Fibroblast of skin of abdomen (primary cell): ENCODE measurements around the gene OBSL1. TPM values are rescaled to one million over a fixed set of nuclear protein-coding genes. Genes with fewer than 3 reads are reported as not detected.
A peak's percentile ranks its signal among the peaks of the same experiment; 100 is the strongest.

Source experiments
- DNase-seq: peaks from one replicate; pipeline ENCODE4 v3.0.0-alpha.2; 2013
- polyA plus RNA-seq, 2 experiments: library from polyadenylated mRNA; unstranded; fragments of 120-200 nt; gene quantifications; one replicate each; pipeline ENCODE4 v1.2.1, GENCODE V29; 2013; ENCODE audit not compliant: insufficient read length in 2 of 2

The OBSL1 gene
- 56.5 TPM for polyA plus RNA-seq (2013, experiment 1 of 2; ENCODE audit: insufficient read length)
- polyA plus RNA-seq (2013, experiment 2 of 2; ENCODE audit: insufficient read length) = 61.5 TPM

DNA sequence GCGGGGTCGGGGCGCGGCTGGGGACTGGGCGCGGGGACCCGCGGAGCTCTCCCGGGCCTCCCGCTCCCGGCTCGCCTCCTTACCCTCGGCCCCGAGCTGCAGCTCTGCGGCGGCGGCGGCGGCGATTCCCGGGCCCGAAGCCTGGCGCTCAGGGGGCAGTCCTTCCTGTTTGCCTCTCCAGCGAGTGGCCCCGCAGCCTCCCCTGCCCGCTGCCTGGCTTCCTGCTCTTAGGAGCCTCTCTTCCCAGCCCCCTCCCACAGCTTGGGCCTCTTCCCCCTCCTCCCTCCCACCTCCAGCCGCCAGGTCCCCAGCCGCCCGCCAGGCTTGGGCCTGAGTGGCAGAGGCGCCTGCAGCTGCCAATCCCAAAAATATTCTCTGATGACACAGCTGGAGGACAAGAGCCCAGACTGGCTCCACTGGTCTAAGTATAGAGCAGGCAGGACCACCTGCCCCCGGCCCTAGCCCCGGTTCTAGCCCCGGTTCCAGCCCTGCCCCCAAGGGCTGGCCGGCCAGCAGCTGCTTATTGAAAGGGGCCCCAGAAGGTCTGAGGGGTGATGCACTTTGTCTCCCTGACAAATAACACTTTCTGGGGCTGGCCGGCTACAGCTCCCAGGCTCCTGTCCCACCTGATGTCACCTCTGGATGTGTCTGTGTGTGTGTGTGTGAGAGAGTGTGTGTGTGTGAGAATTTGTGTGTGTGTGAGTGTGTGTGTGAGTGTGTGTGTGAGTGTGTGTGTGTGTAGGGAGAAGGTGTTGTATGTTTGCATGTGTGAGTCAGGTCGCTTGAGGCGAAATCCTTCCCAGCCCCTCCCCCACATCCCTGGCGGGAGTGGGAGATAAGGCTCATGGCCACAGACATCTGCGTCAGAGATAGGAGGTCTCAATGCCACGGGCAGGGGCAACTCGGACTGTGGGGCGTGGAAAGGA, at the start of gene OBSL1:
OBSL1 (minus strand) TSS at position 229 of the 926 bp plus-strand sequence. CDS start 307 bp downstream, outside the sequence.
- peak; percentile 82 for DNase-seq

DNA sequence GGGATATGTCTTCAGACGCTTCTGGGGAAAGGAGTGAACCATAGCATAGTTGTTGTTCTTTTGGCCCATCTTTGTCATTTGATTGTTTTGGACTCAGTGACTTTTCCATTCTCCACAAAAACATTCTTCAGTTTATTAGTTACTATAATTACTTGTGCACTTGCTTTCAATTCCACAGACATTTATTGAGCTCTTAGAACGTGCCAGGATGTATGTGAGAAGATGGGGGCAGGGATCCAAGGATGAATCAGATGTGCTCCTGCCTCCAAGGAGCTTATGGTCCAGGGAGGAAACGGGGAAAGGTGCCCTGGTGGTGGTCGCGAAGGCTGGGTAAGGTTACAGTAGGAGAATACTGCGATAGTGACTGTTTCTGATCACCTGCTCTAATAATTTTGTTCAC, 49.2 kb upstream of the OBSL1 start:
- no peak for DNase-seq

DNA sequence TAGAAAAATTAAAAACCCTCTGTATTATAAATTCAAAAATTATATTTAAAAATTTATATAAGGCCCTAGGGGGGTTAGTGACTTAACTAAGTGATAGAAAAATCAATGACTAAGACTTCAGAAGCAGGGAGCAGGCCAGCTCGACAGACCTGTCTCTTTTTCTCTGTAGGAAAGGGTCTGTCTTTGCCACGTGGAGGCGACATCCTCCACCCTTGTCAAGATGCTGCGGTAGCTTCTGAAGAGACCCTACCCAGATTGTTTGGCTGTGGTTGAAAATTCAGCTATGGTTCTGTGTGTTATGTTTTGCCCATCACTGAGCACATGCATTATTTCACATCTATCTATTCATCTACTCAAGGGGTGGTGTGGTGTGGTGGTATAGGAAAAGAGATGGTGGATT, 47.9 kb upstream of the OBSL1 start:
- DNase-seq = no peak

DNA sequence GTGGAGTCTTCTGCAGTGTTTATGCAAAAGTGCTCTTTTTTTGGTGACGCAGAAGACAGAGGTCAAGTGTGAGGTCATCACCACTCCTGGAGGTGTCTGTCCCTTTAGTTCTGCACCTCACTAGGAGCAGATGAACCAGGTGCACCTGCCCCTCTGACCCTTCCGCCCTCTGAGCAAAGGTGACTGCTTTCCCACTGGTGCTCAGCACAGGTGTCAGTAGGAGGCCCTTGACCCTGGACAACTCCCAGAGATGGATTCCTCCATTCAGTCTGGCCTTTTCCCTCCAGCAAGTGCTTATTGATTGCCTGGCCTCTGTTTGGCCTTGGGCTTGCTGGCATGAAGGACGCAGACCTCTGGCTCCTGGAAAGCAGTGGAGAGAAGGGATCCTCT, 47.4 kb upstream of the OBSL1 start:
- no peak for DNase-seq

DNA sequence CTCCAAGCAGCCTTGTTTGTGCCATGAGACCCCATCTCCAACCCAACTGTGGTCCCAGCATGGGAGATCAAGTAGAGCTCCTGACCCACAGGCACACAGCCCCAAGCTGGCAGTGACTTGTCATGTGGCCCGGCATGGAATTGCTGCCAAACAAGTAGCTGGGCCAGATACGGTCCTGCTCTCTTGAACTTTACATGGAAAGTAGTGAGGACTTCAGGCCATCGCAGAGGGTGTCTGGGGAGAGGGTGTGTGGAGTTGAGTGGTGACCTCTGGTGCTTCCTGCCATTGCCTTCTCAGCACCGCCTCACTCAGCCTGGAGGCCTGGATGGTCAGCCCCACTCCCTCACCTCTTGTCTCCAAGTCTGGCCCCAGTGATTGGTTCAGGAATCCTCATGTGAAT, 45.2 kb upstream of the OBSL1 start:
- no peak for DNase-seq

DNA sequence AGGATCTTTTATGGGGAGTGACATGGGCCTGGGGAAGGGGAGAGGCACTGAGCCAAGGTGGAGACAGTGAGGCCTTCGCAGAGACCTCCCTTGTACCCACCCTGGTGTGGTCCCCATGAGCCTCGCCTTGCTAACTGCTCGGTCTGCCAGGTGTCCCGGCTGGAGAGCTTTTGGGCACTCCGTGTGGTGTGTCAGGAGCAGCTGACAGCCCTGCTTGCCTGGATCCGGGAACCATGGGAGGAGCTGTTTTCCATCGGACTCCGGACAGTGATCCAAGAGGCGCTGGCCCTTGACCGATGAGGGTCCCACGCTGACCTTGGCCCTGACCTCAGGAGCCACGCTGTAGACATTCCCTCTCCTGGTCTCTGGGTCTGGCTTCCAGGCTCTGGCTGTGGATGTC, 44.6 kb upstream of the OBSL1 start:
- no peak for DNase-seq

DNA sequence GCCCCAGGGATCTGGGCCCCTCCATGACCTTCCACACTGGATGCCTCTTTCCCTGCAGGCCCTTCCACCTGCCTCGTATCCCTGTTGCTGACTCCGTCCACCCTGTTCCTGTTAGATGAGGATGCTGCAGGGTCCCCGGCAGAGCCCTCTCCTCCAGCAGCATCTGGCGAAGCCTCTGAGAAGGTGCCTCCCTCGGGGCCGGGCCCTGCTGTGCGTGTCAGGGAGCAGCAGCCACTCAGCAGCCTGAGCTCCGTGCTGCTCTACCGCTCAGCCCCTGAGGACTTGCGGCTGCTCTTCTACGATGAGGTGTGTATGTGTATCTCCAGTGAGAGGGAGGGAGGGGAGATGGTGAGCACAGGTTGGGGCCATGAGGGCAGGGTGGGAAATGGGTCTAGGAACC, 43.7 kb upstream of the OBSL1 start:
- DNase-seq = no peak

DNA sequence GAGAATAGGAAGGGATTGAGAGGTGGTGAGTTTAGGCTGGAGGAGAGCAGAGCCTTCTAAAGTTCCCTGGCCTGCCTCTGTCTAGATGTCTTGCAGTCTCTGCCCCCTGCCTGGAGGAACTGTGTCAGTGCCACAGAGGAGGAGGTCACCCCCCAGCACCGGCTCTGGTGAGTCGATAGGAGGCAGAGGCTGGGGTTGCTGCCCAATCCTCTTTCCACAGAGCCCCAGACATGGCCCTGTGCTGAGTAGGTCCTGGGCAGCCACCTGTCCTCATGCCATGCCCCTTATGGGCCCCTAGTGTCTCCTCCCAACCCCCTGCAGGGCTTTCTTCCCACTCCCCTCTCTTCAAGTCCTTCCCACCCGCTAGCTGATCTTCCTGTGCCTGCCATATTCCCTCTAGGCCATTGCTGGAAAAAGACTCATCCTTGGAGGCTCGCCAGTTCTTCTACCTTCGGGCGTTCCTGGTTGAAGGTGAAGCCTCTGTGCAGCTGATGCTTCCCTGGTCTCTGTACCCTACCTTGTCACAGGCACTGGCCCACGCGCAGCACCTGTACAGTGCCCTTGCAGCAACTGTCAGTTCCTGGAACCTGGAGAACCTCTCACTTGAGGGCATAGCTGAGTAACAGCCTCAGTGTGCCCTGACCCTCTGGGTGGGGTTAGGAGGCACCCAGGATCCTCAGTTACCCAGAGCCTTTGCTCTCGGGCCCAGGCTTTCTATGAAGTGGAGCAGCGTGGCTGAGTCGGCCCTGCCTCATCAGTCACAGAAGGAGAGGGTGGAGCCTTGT, 42.9 kb upstream of the OBSL1 start:
- no peak for DNase-seq

DNA sequence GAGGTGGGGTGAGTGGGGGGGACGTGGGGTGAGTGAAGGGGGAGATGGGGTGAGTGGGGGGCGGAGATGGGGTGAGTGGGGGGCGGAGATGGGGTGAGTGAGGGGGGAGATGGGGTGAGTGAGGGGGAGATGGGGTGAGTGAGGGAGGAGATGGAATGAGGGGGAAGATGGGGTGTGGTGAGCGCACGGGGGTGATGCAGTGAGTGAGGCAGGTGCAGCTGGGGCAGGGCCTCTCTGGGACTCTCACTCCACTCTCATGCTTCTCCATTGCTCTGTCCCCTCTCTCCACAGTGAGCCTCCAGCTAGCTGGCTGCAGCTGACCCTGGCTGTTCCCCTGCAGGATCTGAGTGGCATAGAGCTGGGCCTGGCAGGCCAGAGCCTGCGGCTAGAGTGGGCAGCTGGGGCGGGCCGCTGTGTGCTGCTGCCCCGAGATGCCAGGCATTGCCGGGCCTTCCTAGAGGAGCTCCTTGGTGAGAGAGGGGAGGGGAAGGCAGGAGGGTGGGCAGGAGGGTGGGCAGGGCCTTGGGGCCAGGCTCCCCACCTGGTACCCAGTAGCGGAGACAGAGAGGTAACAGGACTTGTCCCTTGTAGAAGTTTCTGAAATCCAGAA, 42.2 kb upstream of the OBSL1 start:
- DNase-seq = no peak

DNA sequence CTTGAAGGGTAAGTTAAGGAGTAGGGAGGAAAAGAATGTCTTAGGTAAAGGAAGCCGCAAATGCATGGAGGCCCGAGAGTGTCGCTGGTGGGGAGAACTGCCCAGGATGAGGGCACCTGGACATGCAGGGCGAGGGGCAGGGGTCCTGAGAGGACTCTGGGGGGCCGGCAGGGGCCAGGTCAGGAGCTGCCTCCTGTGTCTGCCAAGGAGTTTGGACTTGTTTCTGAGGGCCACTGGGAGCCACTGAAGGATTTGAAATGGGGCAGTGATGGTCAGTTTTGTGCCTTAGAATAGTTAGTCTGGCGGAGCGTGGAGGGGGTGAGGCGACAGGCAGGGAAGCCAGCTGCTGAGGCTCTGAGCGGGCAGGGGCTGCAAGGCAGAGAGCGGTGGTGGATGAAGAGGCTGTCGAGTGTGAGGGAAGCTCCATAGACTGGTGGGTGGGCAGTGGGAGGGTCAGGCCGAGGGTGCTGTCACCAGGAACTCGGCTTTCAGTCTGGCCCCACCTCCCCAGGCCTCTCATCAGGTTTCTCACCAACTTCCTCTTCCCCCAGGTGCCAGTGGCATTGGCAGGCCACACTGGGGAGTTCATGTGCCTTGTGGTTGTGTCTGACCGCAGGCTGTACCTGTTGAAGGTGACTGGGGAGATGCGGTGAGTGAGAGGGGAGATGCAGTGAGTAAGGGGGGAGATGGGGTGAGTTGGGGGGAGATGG, 41.4 kb upstream of the OBSL1 start:
- no peak for DNase-seq

DNA sequence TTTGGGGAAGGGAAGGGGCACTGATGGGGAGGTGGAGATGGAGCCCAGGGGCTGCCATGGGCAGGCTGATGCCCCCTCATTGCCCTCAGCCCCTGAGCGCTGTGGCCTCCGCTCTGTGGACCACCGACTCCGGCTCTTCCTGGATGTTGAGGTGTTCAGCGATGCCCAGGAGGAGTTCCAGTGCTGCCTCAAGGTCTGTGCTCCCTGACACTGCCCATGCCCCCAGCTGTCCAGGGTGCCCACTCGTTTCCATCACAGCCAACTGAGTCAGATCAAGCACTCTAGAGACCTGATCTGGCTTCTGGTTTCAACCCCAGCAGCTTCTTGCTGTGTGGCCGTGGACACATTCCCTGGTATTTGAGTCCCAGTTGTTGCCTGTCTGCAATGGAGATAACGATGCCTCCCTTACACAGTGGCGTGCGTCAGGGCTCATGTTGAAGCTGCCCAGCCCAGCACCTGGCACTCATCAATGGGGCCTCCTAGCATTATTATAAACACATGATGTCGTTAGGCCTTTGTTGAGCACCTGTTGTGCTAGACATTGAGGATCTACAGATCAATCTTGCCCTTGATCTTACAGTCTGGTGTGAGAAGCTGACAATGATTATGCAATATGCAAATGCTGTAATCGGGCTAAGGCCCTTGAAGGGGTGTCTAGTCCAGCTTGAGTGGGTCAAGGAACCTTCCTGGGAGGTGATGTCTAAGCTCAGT, 40.7 kb upstream of the OBSL1 start:
- DNase-seq = no peak

DNA sequence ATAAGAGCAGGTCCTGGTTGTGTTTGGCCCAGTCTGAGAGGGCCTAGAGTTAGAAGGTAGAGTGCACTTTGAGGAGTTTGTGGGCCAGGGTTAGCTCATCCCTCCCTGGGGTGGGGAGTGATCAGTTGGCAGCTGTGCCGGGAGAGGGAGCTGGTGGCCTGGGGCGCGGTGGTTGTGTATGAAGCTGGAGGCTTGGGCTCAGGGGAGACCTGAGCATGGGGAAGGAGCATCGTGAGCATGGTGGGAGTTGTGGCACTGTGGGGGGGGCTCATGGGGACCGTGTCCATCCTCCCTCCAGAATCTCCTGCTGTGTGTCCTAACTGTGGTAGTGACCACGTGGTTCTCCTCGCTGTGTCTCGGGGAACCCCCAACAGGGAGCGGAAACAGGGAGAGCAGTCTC, 40.0 kb upstream of the OBSL1 start:
- DNase-seq = no peak

DNA sequence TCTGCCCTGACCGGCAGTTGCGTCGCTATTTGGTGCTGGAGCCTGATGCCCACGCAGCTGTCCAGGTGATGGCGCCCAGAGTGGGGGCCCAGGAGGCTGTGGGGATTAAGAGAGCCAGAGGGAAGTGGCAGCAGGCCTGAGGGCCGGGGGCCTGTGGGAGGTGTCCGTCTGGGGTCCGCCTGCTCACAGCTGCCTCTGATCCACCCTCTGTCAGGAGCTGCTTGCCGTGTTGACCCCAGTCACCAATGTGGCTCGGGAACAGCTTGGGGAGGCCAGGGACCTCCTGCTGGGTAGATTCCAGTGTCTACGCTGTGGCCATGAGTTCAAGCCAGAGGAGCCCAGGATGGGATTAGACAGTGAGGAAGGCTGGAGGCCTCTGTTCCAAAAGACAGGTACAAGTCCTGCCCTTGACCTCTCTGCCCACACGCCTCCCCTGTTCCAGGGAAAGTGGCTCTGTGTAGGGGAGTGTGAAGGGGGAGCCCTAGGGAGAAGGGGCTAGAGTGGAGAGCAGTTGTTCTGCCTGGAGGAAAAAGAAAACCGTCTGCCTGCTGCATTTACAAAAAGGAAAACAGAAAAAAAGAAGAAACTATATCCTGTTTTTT, 37.9 kb upstream of the OBSL1 start:
- no peak for DNase-seq

DNA sequence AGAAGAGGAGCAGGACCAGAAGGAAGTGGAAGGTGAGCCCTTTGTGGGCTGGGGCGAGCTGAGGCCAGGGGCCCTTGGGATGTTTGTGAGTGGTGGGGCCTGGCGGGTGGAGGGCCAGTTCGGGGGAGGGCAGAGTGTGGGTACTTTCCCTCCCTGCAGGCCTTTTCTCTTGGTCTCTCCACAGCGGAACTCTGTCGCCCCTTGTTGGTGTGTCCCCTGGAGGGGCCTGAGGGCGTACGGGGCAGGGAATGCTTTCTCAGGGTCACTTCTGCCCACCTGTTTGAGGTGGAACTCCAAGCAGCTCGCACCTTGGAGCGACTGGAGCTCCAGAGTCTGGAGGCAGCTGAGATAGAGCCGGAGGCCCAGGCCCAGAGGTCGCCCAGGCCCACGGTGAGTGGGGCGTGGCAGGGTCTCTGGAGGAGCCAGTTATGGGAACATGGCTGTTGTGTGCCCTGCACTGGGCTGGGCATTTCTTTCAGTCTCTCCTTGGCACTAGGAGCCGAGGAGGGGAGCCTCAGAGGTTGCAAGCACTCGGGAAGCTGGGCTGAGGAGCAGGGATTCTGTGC, 37.1 kb upstream of the OBSL1 start:
- DNase-seq = no peak

DNA sequence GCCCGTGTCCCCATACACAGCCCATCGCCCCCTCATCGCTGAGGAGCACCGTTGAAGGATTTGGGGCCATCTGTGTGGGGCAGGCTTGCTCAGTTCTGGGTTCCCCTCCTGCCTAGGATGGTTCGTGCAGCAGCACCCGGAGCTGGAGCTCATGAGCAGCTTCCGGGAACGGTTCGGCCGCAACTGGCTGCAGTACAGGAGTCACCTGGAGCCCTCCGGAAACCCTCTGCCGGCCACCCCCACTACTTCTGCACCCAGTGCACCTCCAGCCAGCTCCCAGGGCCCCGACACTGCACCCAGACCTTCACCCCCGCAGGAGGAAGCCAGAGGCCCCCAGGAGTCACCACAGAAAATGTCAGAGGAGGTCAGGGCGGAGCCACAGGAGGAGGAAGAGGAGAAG, 36.6 kb upstream of the OBSL1 start:
- DNase-seq = no peak

DNA sequence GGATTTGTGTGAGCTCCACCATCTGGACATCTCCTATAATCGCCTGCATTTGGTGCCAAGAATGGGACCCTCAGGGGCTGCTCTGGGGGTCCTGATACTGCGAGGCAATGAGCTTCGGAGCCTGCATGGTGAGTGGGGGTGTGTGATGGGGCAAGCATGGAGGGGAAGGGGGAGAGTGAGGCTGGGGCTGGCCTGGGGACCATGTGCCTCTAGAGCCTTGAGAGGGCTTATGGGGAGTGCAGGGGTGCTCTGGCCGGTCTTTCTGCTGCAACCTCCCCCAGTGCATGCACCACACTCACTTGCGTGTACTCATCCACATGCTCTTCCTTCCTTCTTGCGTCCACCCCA, 34.2 kb upstream of the OBSL1 start:
- DNase-seq = no peak

DNA sequence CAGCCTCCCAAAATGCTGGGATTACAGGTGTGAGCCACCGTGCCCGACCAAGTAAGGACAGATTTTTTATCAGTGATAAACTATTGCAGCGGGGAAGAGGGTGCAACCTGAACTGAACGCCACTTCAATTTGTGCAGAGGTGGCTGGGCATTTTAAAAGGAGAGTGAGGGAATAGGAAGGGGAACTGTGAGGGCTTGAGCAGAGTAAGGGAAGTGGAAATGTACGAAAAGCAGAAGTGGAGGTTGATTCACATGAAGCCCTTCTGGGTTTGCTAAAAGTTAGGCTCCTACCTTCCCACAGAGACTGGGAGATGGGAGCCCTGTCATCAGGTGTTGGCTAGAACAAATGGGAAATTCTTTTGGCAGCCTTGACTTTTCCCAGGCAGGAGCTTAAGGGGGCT, 32.4 kb upstream of the OBSL1 start:
- no peak for DNase-seq

DNA sequence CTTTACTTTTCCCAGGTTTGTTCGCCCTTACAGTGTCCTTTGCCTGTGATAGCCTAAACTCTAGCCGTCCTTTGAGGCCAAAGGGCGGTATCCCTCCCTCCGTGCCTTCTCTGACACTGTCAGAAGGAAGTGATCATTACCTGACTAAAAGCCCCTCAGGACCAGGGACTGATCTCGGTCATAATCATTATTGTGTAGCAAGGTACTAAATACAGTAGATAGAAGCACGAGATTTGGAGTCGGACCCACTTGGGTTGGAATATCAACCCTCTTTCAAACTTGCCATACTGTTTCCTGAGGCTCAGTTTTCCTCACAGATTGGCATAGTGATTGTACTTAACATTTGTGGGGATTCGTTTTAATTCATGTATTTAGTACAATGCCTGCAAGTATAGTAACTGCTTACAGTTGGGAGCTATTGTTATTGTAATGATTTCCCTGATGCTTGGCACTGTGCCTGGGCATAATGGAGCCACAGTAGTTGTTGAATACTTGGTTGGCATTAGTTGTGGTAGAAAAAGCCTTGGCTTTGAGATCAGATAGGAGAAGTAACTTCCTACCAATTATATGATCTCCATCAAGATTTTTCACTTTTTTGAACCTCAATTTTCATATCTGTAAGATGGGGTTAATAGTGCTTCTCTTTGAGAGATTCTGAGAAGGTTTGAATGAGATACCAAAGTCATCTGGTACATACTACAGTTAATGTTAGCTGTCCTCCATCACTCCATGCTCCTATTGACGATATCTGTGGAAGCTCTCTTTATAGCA, 27.2 kb upstream of the OBSL1 start:
- DNase-seq = no peak

DNA sequence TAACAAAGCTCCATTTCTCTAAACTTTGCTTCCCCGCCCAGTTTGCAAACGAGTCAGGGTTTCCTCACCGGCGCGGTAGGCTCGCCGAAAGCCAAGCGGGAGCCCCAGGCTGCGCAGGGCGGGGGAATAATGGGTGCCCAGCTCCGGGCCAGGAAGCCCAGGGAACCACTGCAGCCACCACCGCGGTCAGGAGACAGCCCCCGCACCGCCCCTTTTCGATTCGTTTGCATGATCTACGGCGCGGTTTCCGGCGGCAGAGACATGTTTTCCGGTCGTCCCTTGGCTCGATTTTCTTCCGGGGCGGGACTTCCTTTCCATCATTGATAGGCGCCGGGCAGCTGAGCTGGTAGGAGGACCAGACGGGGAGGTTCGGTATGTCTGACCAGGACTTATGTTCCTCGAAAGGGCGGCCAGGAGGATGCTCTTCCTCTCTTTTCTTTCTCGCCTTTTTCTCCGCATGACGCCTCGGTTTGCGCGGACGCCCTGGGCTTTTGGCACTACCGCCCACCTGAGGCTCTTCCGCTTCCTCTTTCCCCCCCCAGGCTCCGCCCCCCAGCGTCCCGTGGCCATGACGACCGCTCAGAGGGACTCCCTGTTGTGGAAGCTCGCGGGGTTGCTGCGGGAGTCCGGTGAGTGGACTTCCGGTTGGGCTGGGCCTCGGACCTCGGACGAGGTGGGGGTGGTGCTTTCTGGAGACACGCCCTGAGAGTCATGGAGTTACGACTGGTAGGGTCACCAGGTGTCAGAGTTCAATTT, 26.4 kb upstream of the OBSL1 start, which contains the start of gene STK11IP:
STK11IP (plus strand) TSS at position 306 of the 756 bp plus-strand sequence; CDS start at position 569, 263 bp downstream.
- peak; percentile 97 for DNase-seq
